HepG2 (cell line): ENCODE results near the gene PANK4. TPM values are rescaled to one million over a fixed set of nuclear protein-coding genes. Genes with fewer than 3 reads are reported as not detected.

Experiments
- AGO1 ChIP-seq: fragments of 200-400 bp; formaldehyde crosslinking; IDR thresholded peaks from 2 replicates; pipeline ENCODE4 v1.6.1; 2017; ENCODE audit warnings: mild to moderate bottlenecking, low read depth, low read length, moderate library complexity; ENCODE audit not compliant: poor library complexity, severe bottlenecking
- CREB3 ChIP-seq: sonication (generic); formaldehyde crosslinking; IDR thresholded peaks from 2 replicates; pipeline ENCODE4 v1.5.0; 2020; ENCODE audit warnings: missing genetic modification reagents
- EP300 ChIP-seq, 3 experiments: sonication (generic) in 1 of 3; formaldehyde crosslinking in 1 of 3; IDR thresholded peaks; 2 replicates each; pipeline versions ENCODE4 v1.5.1 to v1.6.1; 2011 to 2020; ENCODE audit warnings: low read depth in 2 of 3, low read length in 2 of 3, borderline replicate concordance in 1 of 3, improper control_type of control experiment in 1 of 3, mild to moderate bottlenecking in 1 of 3, missing genetic modification reagents in 1 of 3, moderate library complexity in 1 of 3
- HMGA1 ChIP-seq: sonication (generic); formaldehyde crosslinking; conservative IDR thresholded peaks from 2 replicates; pipeline ENCODE4 v1.4.0; 2020; ENCODE audit warnings: missing genetic modification reagents
- IKZF1 ChIP-seq: fragments of 450-650 bp; IDR thresholded peaks from 2 replicates; pipeline ENCODE4 v1.7.1; 2016
- NR2F6 ChIP-seq, 2 experiments: IDR thresholded peaks; 2 replicates each; pipeline ENCODE4 v1.6.1; 2016; ENCODE audit warnings: antibody characterized with exemption in 1 of 2, mild to moderate bottlenecking in 1 of 2
- SMC3 ChIP-seq: IDR thresholded peaks from 2 replicates; pipeline ENCODE4 v1.6.1; 2011; ENCODE audit warnings: low read length, improper control_type of control experiment
- SNAI1 ChIP-seq: sonication (generic); formaldehyde crosslinking; IDR thresholded peaks from 2 replicates; pipeline ENCODE4 v1.5.0; 2020; ENCODE audit warnings: mild to moderate bottlenecking, missing genetic modification reagents, borderline replicate concordance
- SNRNP70 ChIP-seq: fragments of 200-400 bp; formaldehyde crosslinking; IDR thresholded peaks from 2 replicates; pipeline ENCODE4 v1.6.1; 2017; ENCODE audit warnings: mild to moderate bottlenecking, low read depth, low read length, moderate library complexity
- SOX5 ChIP-seq: IDR thresholded peaks from 2 replicates; pipeline ENCODE4 v1.6.1; 2016; ENCODE audit warnings: borderline replicate concordance
- SRY ChIP-seq: sonication (generic); formaldehyde crosslinking; IDR thresholded peaks from 2 replicates; pipeline ENCODE4 v1.8.0; 2022; ENCODE audit warnings: mild to moderate bottlenecking, missing genetic modification reagents
- TMF1 ChIP-seq: sonication (generic); formaldehyde crosslinking; IDR thresholded peaks from 2 replicates; pipeline ENCODE4 v1.8.1; 2022; ENCODE audit warnings: low read depth, missing genetic modification reagents
- YEATS2 ChIP-seq: sonication (generic); formaldehyde crosslinking; IDR thresholded peaks from 2 replicates; pipeline ENCODE4 v1.4.0; 2020; ENCODE audit warnings: missing genetic modification reagents, borderline replicate concordance
- ZBTB46 ChIP-seq: sonication (generic); formaldehyde crosslinking; IDR thresholded peaks from 2 replicates; pipeline ENCODE4 v1.4.0; 2020; ENCODE audit warnings: mild to moderate bottlenecking, missing genetic modification reagents, borderline replicate concordance
- ZFP36 ChIP-seq: fragments of 150-350 bp; IDR thresholded peaks from 2 replicates; pipeline ENCODE4 v1.6.1; 2018; ENCODE audit warnings: borderline replicate concordance, low read length, low read depth; ENCODE audit not compliant: partially characterized antibody
- ZNF430 ChIP-seq: sonication (generic); formaldehyde crosslinking; IDR thresholded peaks from 2 replicates; pipeline ENCODE4 v1.9.0; 2021; ENCODE audit warnings: mild to moderate bottlenecking, missing genetic modification reagents
- ZNF713 ChIP-seq: sonication (generic); formaldehyde crosslinking; IDR thresholded peaks from 2 replicates; pipeline ENCODE4 v1.4.0; 2020; ENCODE audit warnings: mild to moderate bottlenecking, missing genetic modification reagents
- ZNF83 ChIP-seq: sonication (generic); formaldehyde crosslinking; IDR thresholded peaks from 2 replicates; pipeline ENCODE4 v1.4.0; 2020; ENCODE audit warnings: missing genetic modification reagents, mild to moderate bottlenecking, borderline replicate concordance
- polyA plus RNA-seq, 8 experiments: library from polyadenylated mRNA; depleted of rRNA in 3 of 8; stranded (reverse) in 7 of 8; unstranded in 1 of 8; fragments of >200 nt; fragmentation: Illumina TruSeq in 4 of 8; extraction: Trizol in 4 of 8; gene quantifications; 2 replicates each; pipeline versions ENCODE4 v1.2.1 to v1.2.3, GENCODE V29; 2011 to 2016; ENCODE audit warnings: low read depth in 4 of 8, missing spikeins in 1 of 8, mixed read lengths in 1 of 8; ENCODE audit not compliant: insufficient read depth in 1 of 8
- total RNA-seq, 5 experiments: library from RNA; depleted of rRNA; stranded (reverse); fragments of >200 nt; fragmentation: Illumina TruSeq; extraction: Trizol; gene quantifications; 2 replicates each; pipeline ENCODE4 v1.2.3, GENCODE V29; 2016; ENCODE audit warnings: low read depth in 1 of 5
- TF ChIP-seq, protein P1 (sequence below): sonication (generic); formaldehyde crosslinking; IDR thresholded peaks from 2 replicates; pipeline ENCODE4 v1.4.0; 2020; ENCODE audit warnings: missing genetic modification reagents, mild to moderate bottlenecking, borderline replicate concordance
- TF ChIP-seq, protein P2 (sequence below): IDR thresholded peaks from 2 replicates; pipeline ENCODE4 v1.6.1; 2016; ENCODE audit warnings: low read depth
- TF ChIP-seq, protein P3 (sequence below): sonication (generic); formaldehyde crosslinking; IDR thresholded peaks from 2 replicates; pipeline ENCODE4 v1.9.0; 2021; ENCODE audit warnings: missing genetic modification reagents, mild to moderate bottlenecking, borderline replicate concordance

Gene PANK4
- total and polyA plus RNA-seq, 2 of the 13 experiments (the other 11 are each of a cell fraction or from before 2014, with no cell fraction given): 17.4 to 19.3 TPM

GRCh38 chr1:2546515-2547209 lies 20.3 kb upstream of the PANK4 start (continued):
- TF ChIP-seq ZNF713 (CRISPR knock-in tag) (no peak), ZNF430 (CRISPR knock-in tag) (no peak), TMF1 (no peak), SMC3 (no peak), HMGA1 (CRISPR knock-in tag) (no peak), ZBTB46 (CRISPR knock-in tag) (no peak), AGO1 (no peak), ZNF83 (CRISPR knock-in tag) (0 out of 2 replicates have a peak, but pooled peaks have one; percentile 21), YEATS2 (CRISPR knock-in tag) (no peak), EP300 (IDR thresholded peaks at IDR 0.05; ENCODE audit: low read depth in 2 of 2, low read length in 2 of 2) (no peak), EP300 (CRISPR knock-in tag; IDR thresholded peaks at IDR 0.05; ENCODE audit: borderline replicate concordance) (no peak), ZFP36 (peak; percentile 96), NR2F6 (IDR thresholded peaks at IDR 0.05) (no peak), NR2F6 (CRISPR knock-in tag; IDR thresholded peaks at IDR 0.05) (0 out of 2 replicates have a peak, but pooled peaks have one; percentile 13), SOX5 (CRISPR knock-in tag) (no peak), SRY (CRISPR knock-in tag) (0 out of 2 replicates have a peak, but pooled peaks have one; percentile 48), IKZF1 (no peak), CREB3 (0 out of 2 replicates have a peak, but pooled peaks have one; percentile 29), SNRNP70 (no peak), SNAI1 (CRISPR knock-in tag) (no peak)
- TF ChIP-seq, protein P1, sequence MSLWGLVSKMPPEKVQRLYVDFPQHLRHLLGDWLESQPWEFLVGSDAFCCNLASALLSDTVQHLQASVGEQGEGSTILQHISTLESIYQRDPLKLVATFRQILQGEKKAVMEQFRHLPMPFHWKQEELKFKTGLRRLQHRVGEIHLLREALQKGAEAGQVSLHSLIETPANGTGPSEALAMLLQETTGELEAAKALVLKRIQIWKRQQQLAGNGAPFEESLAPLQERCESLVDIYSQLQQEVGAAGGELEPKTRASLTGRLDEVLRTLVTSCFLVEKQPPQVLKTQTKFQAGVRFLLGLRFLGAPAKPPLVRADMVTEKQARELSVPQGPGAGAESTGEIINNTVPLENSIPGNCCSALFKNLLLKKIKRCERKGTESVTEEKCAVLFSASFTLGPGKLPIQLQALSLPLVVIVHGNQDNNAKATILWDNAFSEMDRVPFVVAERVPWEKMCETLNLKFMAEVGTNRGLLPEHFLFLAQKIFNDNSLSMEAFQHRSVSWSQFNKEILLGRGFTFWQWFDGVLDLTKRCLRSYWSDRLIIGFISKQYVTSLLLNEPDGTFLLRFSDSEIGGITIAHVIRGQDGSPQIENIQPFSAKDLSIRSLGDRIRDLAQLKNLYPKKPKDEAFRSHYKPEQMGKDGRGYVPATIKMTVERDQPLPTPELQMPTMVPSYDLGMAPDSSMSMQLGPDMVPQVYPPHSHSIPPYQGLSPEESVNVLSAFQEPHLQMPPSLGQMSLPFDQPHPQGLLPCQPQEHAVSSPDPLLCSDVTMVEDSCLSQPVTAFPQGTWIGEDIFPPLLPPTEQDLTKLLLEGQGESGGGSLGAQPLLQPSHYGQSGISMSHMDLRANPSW: no peak
- TF ChIP-seq, protein P2, sequence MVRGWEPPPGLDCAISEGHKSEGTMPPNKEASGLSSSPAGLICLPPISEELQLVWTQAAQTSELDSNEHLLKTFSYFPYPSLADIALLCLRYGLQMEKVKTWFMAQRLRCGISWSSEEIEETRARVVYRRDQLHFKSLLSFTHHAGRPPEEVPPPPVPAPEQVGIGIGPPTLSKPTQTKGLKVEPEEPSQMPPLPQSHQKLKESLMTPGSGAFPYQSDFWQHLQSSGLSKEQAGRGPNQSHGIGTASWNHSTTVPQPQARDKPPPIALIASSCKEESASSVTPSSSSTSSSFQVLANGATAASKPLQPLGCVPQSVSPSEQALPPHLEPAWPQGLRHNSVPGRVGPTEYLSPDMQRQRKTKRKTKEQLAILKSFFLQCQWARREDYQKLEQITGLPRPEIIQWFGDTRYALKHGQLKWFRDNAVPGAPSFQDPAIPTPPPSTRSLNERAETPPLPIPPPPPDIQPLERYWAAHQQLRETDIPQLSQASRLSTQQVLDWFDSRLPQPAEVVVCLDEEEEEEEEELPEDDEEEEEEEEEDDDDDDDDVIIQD (CRISPR knock-in tag): no peak
- TF ChIP-seq, protein P3, sequence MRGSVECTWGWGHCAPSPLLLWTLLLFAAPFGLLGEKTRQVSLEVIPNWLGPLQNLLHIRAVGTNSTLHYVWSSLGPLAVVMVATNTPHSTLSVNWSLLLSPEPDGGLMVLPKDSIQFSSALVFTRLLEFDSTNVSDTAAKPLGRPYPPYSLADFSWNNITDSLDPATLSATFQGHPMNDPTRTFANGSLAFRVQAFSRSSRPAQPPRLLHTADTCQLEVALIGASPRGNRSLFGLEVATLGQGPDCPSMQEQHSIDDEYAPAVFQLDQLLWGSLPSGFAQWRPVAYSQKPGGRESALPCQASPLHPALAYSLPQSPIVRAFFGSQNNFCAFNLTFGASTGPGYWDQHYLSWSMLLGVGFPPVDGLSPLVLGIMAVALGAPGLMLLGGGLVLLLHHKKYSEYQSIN: no peak
